Adrenal gland (tissue), 5 donors: ENCODE results near the gene MYO9A.

ENCODE experiments used
- POLR2A ChIP-seq, 2 donors: fragments of 450-650 bp; IDR thresholded peaks; one replicate each; pipeline ENCODE4 v1.6.1; 2017; ENCODE audit warnings: antibody characterized with exemption in 2 of 2, mild to moderate bottlenecking in 2 of 2, moderate library complexity in 1 of 2
- TF ChIP-seq, protein P1 (sequence below), 6 experiments: fragments of 450-650 bp in 4 of 6; fragments of 200-600 bp in 2 of 6; sonication (generic) in 1 of 6; IDR thresholded peaks; 1 replicate in 5 of 6; 2 replicates in 1 of 6; pipeline versions ENCODE4 v1.5.1 to v1.8.0; 2016 to 2021; ENCODE audit warnings: antibody characterized with exemption in 6 of 6, mild to moderate bottlenecking in 2 of 6, moderate library complexity in 1 of 6
- donor health status: DM: no; HTN: no; CAD: no.

DNA sequence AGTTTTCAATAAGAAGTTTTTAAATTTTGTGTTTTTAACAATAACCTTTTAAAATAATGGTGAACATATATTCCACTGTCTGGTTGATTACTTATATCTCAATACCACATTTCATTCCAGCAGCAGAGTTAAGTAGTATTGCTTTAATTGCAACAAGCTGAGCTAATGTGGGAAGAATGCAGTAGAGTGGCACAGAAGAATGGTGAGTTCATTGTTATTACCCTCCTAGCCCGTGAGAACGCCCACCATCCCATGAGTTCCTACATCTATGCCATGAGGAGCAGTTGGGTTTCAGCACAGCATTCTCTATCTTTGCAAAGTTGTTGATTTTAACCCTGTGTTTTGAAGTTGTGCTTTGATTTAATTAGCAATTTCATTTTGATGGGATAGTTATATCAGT lies 325.4 kb downstream of the MYO9A start:
- TF ChIP-seq, protein P1, sequence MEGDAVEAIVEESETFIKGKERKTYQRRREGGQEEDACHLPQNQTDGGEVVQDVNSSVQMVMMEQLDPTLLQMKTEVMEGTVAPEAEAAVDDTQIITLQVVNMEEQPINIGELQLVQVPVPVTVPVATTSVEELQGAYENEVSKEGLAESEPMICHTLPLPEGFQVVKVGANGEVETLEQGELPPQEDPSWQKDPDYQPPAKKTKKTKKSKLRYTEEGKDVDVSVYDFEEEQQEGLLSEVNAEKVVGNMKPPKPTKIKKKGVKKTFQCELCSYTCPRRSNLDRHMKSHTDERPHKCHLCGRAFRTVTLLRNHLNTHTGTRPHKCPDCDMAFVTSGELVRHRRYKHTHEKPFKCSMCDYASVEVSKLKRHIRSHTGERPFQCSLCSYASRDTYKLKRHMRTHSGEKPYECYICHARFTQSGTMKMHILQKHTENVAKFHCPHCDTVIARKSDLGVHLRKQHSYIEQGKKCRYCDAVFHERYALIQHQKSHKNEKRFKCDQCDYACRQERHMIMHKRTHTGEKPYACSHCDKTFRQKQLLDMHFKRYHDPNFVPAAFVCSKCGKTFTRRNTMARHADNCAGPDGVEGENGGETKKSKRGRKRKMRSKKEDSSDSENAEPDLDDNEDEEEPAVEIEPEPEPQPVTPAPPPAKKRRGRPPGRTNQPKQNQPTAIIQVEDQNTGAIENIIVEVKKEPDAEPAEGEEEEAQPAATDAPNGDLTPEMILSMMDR (IDR thresholded peaks at IDR 0.05), result no peak
- TF ChIP-seq POLR2A (IDR thresholded peaks at IDR 0.05), result no peak
